Endothelial cell of umbilical vein (primary cell): ENCODE data around the gene DNAAF5. TPM values are rescaled to one million over a fixed set of nuclear protein-coding genes. Genes with fewer than 3 reads are reported as not detected.

Experiments used
- BruUV-seq: library from RNA; stranded (reverse); fragments of 400-500 nt; replicated peaks from 2 replicates; lab custom pipeline; 2021; lab: Mats Ljungman, UMichigan
- CTCF ChIA-PET: fragments of 300-600, 350-600 bp; sonication (Branson Sonifier 250); formaldehyde crosslinking; loops from one replicate; lab custom pipeline; 2021; ENCODE audit warnings: antibody characterized with exemption, inconsistent platforms; lab: Charles Lee
- POLR2A ChIA-PET: fragments of 300-600, 350-600 bp; sonication (Branson Sonifier 250); formaldehyde crosslinking; loops from one replicate; lab custom pipeline; 2021; ENCODE audit warnings: antibody characterized with exemption, inconsistent platforms; lab: Charles Lee
- DNase-seq: peaks from one replicate; pipeline ENCODE4 v3.0.0-alpha.2; 2011; ENCODE audit warnings: low read depth, low spot score
- FAIRE-seq: peaks from 2 replicates; lab custom pipeline; 2011; peaks lifted over from hg19 to GRCh38; lab: Jason Lieb, UNC
- H2AFZ ChIP-seq: 2 replicates; pipeline ENCODE4 v1.6.0; 2012; ENCODE audit warnings: low read depth, low read length, control low read depth, inconsistent platforms
- H3K27ac ChIP-seq: 2 replicates; pipeline ENCODE4 v1.5.1; 2011; ENCODE audit warnings: low read depth, mild to moderate bottlenecking, control low read depth, low read length, moderate library complexity; ENCODE audit not compliant: insufficient read depth
- H3K27me3 ChIP-seq, 2 experiments: 2 replicates each; pipeline versions ENCODE4 v1.6.0 to v1.6.1; 2011; ENCODE audit warnings: low read length in 2 of 2, mixed read lengths in 1 of 2; ENCODE audit not compliant: control insufficient read depth in 2 of 2, insufficient read depth in 2 of 2
- H3K36me3 ChIP-seq, 2 experiments: 2 replicates in 1 of 2; 3 replicates in 1 of 2; pipeline ENCODE4 v1.5.1; 2011; ENCODE audit warnings: low read length in 2 of 2, mild to moderate bottlenecking in 1 of 2, moderate library complexity in 1 of 2; ENCODE audit not compliant: control insufficient read depth in 2 of 2, insufficient read depth in 2 of 2; ENCODE audit errors: extremely low read depth in 1 of 2
- H3K4me1 ChIP-seq: 3 replicates; pipeline ENCODE4 v1.5.1; 2011; ENCODE audit warnings: mild to moderate bottlenecking, low read length; ENCODE audit not compliant: control insufficient read depth, insufficient read depth; ENCODE audit errors: extremely low read depth
- H3K4me2 ChIP-seq: 2 replicates; pipeline ENCODE4 v1.6.1; 2011; ENCODE audit warnings: low read length, control low read depth, mixed read lengths; ENCODE audit not compliant: insufficient read depth
- H3K4me3 ChIP-seq, 3 experiments: fragments of 200-600 bp in 1 of 3; sonication (generic), shearing (Covaris generic) in 1 of 3; replicated peaks in 1 of 3; 2 replicates each; pipeline ENCODE4 v1.5.1; 2011 to 2016; ENCODE audit warnings: control low read depth in 3 of 3, low read length in 3 of 3, mild to moderate bottlenecking in 2 of 3, inconsistent platforms in 1 of 3, low read depth in 1 of 3, moderate library complexity in 1 of 3; ENCODE audit not compliant: insufficient read depth in 1 of 3
- H3K79me2 ChIP-seq: 2 replicates; pipeline ENCODE4 v1.6.0; 2012; ENCODE audit warnings: low read length, inconsistent platforms; ENCODE audit not compliant: control insufficient read depth, insufficient read depth
- H3K9ac ChIP-seq: replicated peaks from 2 replicates; pipeline ENCODE3; 2011; ENCODE audit warnings: low read length, control low read depth; ENCODE audit not compliant: insufficient read depth; ENCODE audit errors: extremely low read depth
- H3K9me1 ChIP-seq: replicated peaks from 3 replicates; pipeline ENCODE4 v1.6.0; 2011; ENCODE audit warnings: mild to moderate bottlenecking, low read length; ENCODE audit not compliant: control insufficient read depth, insufficient read depth; ENCODE audit errors: extremely low read depth
- H3K9me3 ChIP-seq: replicated peaks from 2 replicates; pipeline ENCODE4 v1.5.1; 2012; ENCODE audit warnings: low read length, inconsistent platforms; ENCODE audit not compliant: control insufficient read depth, insufficient read depth
- H4K20me1 ChIP-seq: replicated peaks from 2 replicates; pipeline ENCODE3; 2011; ENCODE audit warnings: mild to moderate bottlenecking, low read length; ENCODE audit not compliant: control insufficient read depth, insufficient read depth; ENCODE audit errors: extremely low read depth
- JUN ChIP-seq: IDR thresholded peaks from 2 replicates; pipeline ENCODE4 v1.6.1; 2011; ENCODE audit warnings: borderline replicate concordance, low read depth; ENCODE audit not compliant: insufficient read length, insufficient read depth
- MYC ChIP-seq: IDR thresholded peaks from one replicate; pipeline ENCODE4 v1.6.1; 2011; ENCODE audit warnings: mild to moderate bottlenecking, low read depth, low read length
- POLR2A ChIP-seq: IDR thresholded peaks from 2 replicates; pipeline ENCODE4 v1.6.1; 2012; ENCODE audit warnings: low read depth, mild to moderate bottlenecking, control low read depth, low read length
- POLR2AphosphoS5 ChIP-seq: IDR thresholded peaks from 2 replicates; pipeline ENCODE4 v1.6.1; 2012; ENCODE audit warnings: low read depth, mild to moderate bottlenecking, control low read depth, low read length, moderate library complexity; ENCODE audit not compliant: insufficient read depth
- dilution Hi-C: fragments of 300-500 bp; cut with MboI; formaldehyde crosslinking; loops from one replicate; pipeline ENCODE4 v1.15.0; 2019; ENCODE audit warnings: low sequenced_read_pairs; ENCODE audit not compliant: extremely low pct_ligation_motif_present
- intact Hi-C: fragments of 100-400 bp; cut with micrococcal nuclease; formaldehyde crosslinking; loops from one replicate; pipeline ENCODE4 v1.10.0; 2022
- polyA plus RNA-seq, 4 experiments: library from polyadenylated mRNA; depleted of rRNA in 3 of 4; stranded (reverse) in 3 of 4; unstranded in 1 of 4; fragments of >200 nt; gene quantifications; 2 replicates each; pipeline versions ENCODE4 v1.2.1 to v1.2.3, GENCODE V29; 2011 to 2012; ENCODE audit warnings: missing spikeins in 1 of 4
- total RNA-seq: library from RNA; stranded (reverse); gene quantifications from 2 replicates; pipeline ENCODE4 v1.2.3, GENCODE V29; 2021
- TF ChIP-seq, protein P1 (sequence below), 2 donors: IDR thresholded peaks; 1 replicate in 1 of 2; 2 replicates in 1 of 2; pipeline ENCODE4 v1.5.1; 2011; ENCODE audit warnings: low read length in 2 of 2, mild to moderate bottlenecking in 2 of 2, moderate library complexity in 2 of 2, control low read depth in 1 of 2, inconsistent platforms in 1 of 2, low read depth in 1 of 2; ENCODE audit not compliant: insufficient read depth in 1 of 2; ENCODE audit errors: extremely low read depth in 1 of 2
- TF ChIP-seq, protein P2 (sequence below): IDR thresholded peaks from 2 replicates; pipeline ENCODE4 v1.6.1; 2011; ENCODE audit not compliant: insufficient read depth, insufficient read length

Gene DNAAF5
- total and polyA plus RNA-seq, 2 donors (not counting 3 experiments of a cell fraction or from before 2014, with no cell fraction given): 49.3 to 65.5 TPM

DNA sequence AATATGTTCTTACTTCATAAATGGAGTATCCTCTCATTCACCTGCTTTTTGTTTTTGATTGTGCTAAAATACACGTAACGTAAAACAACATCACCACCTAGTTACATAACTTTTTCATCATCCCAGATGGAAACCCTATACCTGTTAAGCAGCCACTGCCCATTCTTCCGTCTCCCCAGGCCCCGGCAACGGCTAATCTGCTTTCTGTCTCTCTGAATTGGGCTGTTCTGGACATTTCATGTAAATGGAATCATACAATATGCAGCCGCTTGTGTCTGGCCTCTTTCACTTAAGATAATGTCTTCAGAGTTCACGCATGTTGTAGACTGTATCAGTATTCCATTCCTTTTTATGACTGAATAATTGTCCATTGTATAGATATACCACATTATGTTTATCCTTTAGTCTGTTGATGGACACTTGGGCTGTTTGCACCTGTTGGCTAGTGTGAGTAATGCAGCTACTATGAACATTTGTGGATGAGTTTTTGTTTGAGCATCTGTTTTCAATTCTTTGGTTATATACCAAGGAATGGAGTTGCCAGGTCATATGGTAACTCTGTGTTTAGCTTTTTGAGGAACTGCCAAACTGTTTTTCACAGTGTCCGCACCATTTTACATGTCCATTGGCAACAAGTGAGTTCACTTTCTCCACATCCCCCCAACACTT, 91.7 kb downstream of the DNAAF5 start:
- intact Hi-C loops (no loop called here), dilution Hi-C loops (no loop called here)
- H3K27ac ChIP-seq: no peak overlapping the region
- H3K36me3 ChIP-seq: peaks cover 0 to 2% of the 10 kb centered on the region in 2 experiments
- BruUV-seq: TSS peak; percentile 28
- peak overlapping the region; percentile 81 for H3K4me2 ChIP-seq
- peak overlapping the region in 1 of 3 experiments; percentile 71 for H3K4me3 ChIP-seq
- TF ChIP-seq, protein P1, sequence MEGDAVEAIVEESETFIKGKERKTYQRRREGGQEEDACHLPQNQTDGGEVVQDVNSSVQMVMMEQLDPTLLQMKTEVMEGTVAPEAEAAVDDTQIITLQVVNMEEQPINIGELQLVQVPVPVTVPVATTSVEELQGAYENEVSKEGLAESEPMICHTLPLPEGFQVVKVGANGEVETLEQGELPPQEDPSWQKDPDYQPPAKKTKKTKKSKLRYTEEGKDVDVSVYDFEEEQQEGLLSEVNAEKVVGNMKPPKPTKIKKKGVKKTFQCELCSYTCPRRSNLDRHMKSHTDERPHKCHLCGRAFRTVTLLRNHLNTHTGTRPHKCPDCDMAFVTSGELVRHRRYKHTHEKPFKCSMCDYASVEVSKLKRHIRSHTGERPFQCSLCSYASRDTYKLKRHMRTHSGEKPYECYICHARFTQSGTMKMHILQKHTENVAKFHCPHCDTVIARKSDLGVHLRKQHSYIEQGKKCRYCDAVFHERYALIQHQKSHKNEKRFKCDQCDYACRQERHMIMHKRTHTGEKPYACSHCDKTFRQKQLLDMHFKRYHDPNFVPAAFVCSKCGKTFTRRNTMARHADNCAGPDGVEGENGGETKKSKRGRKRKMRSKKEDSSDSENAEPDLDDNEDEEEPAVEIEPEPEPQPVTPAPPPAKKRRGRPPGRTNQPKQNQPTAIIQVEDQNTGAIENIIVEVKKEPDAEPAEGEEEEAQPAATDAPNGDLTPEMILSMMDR (IDR thresholded peaks at IDR 0.05; ENCODE audit: extremely low read depth in 1 of 2, insufficient read depth in 1 of 2, low read depth in 1 of 2, low read length in 2 of 2): peak; percentile 18
- no peak for TF ChIP-seq POLR2AphosphoS5
- H3K4me1 ChIP-seq: peaks cover 14% of the 10 kb centered on the region
- FAIRE-seq (peak; percentile 55), DNase-seq (peak; percentile 29)
- peaks cover 59% of the 10 kb centered on the region for H3K79me2 ChIP-seq
- no peaks in the 10 kb centered on the region for H3K9me3 ChIP-seq
- no peak overlapping the region for H3K9ac ChIP-seq
- no peak overlapping the region for H2AFZ ChIP-seq
- H3K9me1 ChIP-seq: no peaks in the 10 kb centered on the region
- ChIA-PET POLR2A (no interaction called here), CTCF (interaction anchor here (1.2 to 3.6 kb wide), 8 partner anchors 12 to 503 kb away, joined by 3 to 24 read pairs (median 9); partner anchors contain the start of gene SUN1)
- no peaks in the 10 kb centered on the region for H4K20me1 ChIP-seq
- no peaks in the 10 kb centered on the region for H3K27me3 ChIP-seq

DNA sequence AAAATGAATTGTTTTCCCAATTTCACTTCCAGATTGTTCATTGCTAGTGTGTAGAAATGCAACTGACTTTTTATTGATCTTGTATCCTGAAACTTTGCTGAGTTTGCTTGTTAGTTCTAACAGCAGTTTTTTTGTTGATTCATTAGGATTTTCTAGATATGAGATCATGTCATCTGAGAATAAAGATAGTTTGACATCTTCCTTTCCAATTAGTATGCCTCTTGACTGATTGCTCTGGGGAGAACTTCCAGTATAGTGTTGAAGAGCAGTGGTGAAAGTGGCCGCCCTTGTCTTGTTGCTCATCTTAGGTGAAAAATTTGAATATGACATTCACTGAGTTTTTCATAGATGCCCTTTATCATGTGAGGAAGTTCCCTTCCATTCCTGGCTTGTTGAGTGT, 93.8 kb downstream of the DNAAF5 start:
- Histone ChIP-seq H3K27me3 (no peaks in the 10 kb centered on the region), H3K36me3 (peaks cover 0 to 2% of the 10 kb centered on the region in 2 experiments), H3K4me2 (no peak overlapping the region), H3K9ac (no peak overlapping the region), H3K9me1 (no peaks in the 10 kb centered on the region), H3K27ac (no peak overlapping the region), H3K4me1 (peaks cover 6% of the 10 kb centered on the region), H3K9me3 (no peaks in the 10 kb centered on the region), H3K79me2 (peaks cover 77% of the 10 kb centered on the region), H3K4me3 (no peak overlapping the region), H2AFZ (no peak overlapping the region), H4K20me1 (no peaks in the 10 kb centered on the region)
- no TSS peak for BruUV-seq
- CTCF ChIA-PET: no interaction called here
- POLR2A ChIA-PET: no interaction called here
- DNase-seq (no peak), FAIRE-seq (no peak)
- dilution Hi-C loops: no loop called here
- TF ChIP-seq POLR2A (no peak), JUN (no peak), POLR2AphosphoS5 (no peak), MYC (no peak)
- TF ChIP-seq, protein P1 (IDR thresholded peaks at IDR 0.05; ENCODE audit: extremely low read depth in 1 of 2, insufficient read depth in 1 of 2, low read depth in 1 of 2, low read length in 2 of 2): no peak
- TF ChIP-seq, protein P2, sequence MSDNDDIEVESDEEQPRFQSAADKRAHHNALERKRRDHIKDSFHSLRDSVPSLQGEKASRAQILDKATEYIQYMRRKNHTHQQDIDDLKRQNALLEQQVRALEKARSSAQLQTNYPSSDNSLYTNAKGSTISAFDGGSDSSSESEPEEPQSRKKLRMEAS: no peak
- intact Hi-C loops: no loop called here
